ENCODE measurements around the gene TFAP2C.

GRCh38 chr20:56601166-56601565, 27.9 kb upstream of the TFAP2C start:
- TF ChIP-seq, protein P1, sequence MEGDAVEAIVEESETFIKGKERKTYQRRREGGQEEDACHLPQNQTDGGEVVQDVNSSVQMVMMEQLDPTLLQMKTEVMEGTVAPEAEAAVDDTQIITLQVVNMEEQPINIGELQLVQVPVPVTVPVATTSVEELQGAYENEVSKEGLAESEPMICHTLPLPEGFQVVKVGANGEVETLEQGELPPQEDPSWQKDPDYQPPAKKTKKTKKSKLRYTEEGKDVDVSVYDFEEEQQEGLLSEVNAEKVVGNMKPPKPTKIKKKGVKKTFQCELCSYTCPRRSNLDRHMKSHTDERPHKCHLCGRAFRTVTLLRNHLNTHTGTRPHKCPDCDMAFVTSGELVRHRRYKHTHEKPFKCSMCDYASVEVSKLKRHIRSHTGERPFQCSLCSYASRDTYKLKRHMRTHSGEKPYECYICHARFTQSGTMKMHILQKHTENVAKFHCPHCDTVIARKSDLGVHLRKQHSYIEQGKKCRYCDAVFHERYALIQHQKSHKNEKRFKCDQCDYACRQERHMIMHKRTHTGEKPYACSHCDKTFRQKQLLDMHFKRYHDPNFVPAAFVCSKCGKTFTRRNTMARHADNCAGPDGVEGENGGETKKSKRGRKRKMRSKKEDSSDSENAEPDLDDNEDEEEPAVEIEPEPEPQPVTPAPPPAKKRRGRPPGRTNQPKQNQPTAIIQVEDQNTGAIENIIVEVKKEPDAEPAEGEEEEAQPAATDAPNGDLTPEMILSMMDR (IDR thresholded peaks at IDR 0.05) = no peak
- no peak for TF ChIP-seq POLR2A (IDR thresholded peaks at IDR 0.05)
